Jurkat, Clone E6-1 (cell line): ENCODE results near the gene ADAMTS14.
"Not testable (repeated sequence)": the region's sequence is repeated elsewhere in the genome, so short reads cannot be mapped to it uniquely, and the experiment has no call there.

Experiments used
- DNase-seq: peaks from one replicate; pipeline ENCODE4 v3.0.0-alpha.2; 2011; ENCODE audit warnings: low read depth, low spot score
- H3K4me3 ChIP-seq: 2 replicates; pipeline ENCODE4 v1.5.1; 2011; ENCODE audit warnings: mild to moderate bottlenecking, low read length, control low read depth, moderate library complexity

The ADAMTS14 gene

GRCh38 chr10:70760271-70760787, 88.0 kb downstream of the ADAMTS14 start:
- DNase-seq, result no peak

GRCh38 chr10:70761031-70761601, 88.8 kb downstream of the ADAMTS14 start:
- DNase-seq, result no peak
- H3K4me3 ChIP-seq, result no peak overlapping the region

More at GRCh38 chr10:70760271-70760787, 88.0 kb downstream of the ADAMTS14 start:
- no peak overlapping the region for H3K4me3 ChIP-seq

- no peak overlapping the region for H3K4me3 ChIP-seq
- DNase-seq, result no peak
Observed at GRCh38 chr10:70761727-70762350, 89.5 kb downstream of the ADAMTS14 start.

- no peak overlapping the region for H3K4me3 ChIP-seq
- no peak for DNase-seq
Observed at GRCh38 chr10:70762441-70763175, 90.3 kb downstream of the ADAMTS14 start.

- DNase-seq, result no peak
- no peak overlapping the region for H3K4me3 ChIP-seq
Observed at GRCh38 chr10:70763567-70763966, 91.3 kb downstream of the ADAMTS14 start.

GRCh38 chr10:70765794-70766594, 93.7 kb downstream of the ADAMTS14 start:
- H3K4me3 ChIP-seq, result no peak overlapping the region

GRCh38 chr10:70768026-70768685, 95.8 kb downstream of the ADAMTS14 start:
- DNase-seq, H3K4me3 ChIP-seq: not testable (repeated sequence)

More at GRCh38 chr10:70765794-70766594, 93.7 kb downstream of the ADAMTS14 start:
- DNase-seq, result no peak

- DNase-seq, result no peak
- no peak overlapping the region for H3K4me3 ChIP-seq
Observed at GRCh38 chr10:70769121-70769520, 96.8 kb downstream of the ADAMTS14 start.

GRCh38 chr10:70770001-70770400, 97.7 kb downstream of the ADAMTS14 start:
- no peak overlapping the region for H3K4me3 ChIP-seq
- DNase-seq, result no peak

- DNase-seq, H3K4me3 ChIP-seq: not testable (repeated sequence)
Observed at GRCh38 chr10:70770516-70770915, 98.2 kb downstream of the ADAMTS14 start.

- H3K4me3 ChIP-seq, result no peak overlapping the region
- DNase-seq, result peak; percentile 7
Observed at GRCh38 chr10:70771311-70772194, 99.2 kb downstream of the ADAMTS14 start.

- no peak overlapping the region for H3K4me3 ChIP-seq
- DNase-seq, result no peak
Observed at GRCh38 chr10:70772627-70773026, 100.3 kb downstream of the ADAMTS14 start.

GRCh38 chr10:70773461-70773860, 101.2 kb downstream of the ADAMTS14 start:
- no peak for DNase-seq
- no peak overlapping the region for H3K4me3 ChIP-seq

- no peak for DNase-seq
- no peak overlapping the region for H3K4me3 ChIP-seq
Observed at GRCh38 chr10:70773965-70774809, 101.9 kb downstream of the ADAMTS14 start.

GRCh38 chr10:70774810-70775678, 102.7 kb downstream of the ADAMTS14 start:
- H3K4me3 ChIP-seq, result no peak overlapping the region
- DNase-seq, result no peak
